Tibial nerve (tissue), 4 donors: Measurements from ENCODE around the gene LRRN4CL. TPM values are rescaled to one million over a fixed set of nuclear protein-coding genes. Genes with fewer than 3 reads are reported as not detected.

Source experiments
- DNase-seq, 2 donors: peaks; one replicate each; pipeline ENCODE4 v3.0.0-alpha.2; 2019; ENCODE audit warnings: low spot score in 2 of 2
- H3K27ac ChIP-seq, 4 donors: fragments of 200-600 bp; sonication (generic) in 3 of 4; one replicate each; pipeline ENCODE4 v1.5.1; 2017 to 2019; ENCODE audit warnings: mild to moderate bottlenecking in 1 of 4
- H3K27me3 ChIP-seq, 2 donors: fragments of 200-600 bp; sonication (generic) in 1 of 2; one replicate each; pipeline versions ENCODE4 v1.5.1 to v1.6.0; 2017 to 2019
- H3K36me3 ChIP-seq, 3 donors: fragments of 200-600 bp; sonication (generic); one replicate each; pipeline ENCODE4 v1.5.1; 2018 to 2019
- H3K4me1 ChIP-seq, 4 donors: fragments of 200-600 bp; sonication (generic) in 3 of 4; one replicate each; pipeline ENCODE4 v1.5.1; 2017 to 2019
- H3K4me3 ChIP-seq, 4 donors: fragments of 200-600 bp; sonication (generic) in 3 of 4; one replicate each; pipeline ENCODE4 v1.5.1; 2017 to 2019; ENCODE audit warnings: mild to moderate bottlenecking in 1 of 4, moderate library complexity in 1 of 4
- H3K9me3 ChIP-seq, 4 donors: fragments of 200-600 bp; sonication (generic) in 3 of 4; one replicate each; pipeline ENCODE4 v1.5.1; 2017 to 2019
- EP300 ChIP-seq, 2 donors: sonication (generic); formaldehyde crosslinking; IDR thresholded peaks; one replicate each; pipeline ENCODE4 v1.6.1; 2017; ENCODE audit warnings: antibody characterized with exemption in 2 of 2, mild to moderate bottlenecking in 1 of 2
- POLR2A ChIP-seq, 2 donors: fragments of 450-650 bp; IDR thresholded peaks; one replicate each; pipeline ENCODE4 v1.6.1; 2017; ENCODE audit warnings: antibody characterized with exemption in 2 of 2, mild to moderate bottlenecking in 2 of 2, moderate library complexity in 2 of 2
- WGBS, 2 donors: methylation state at CpG; one replicate each; pipeline ENCODE4 v1.1.5; 2018; 5-methylcytosine and 5-hydroxymethylcytosine counted together
- total RNA-seq, 4 donors: library from RNA; depleted of rRNA; stranded (reverse); fragments of >200 nt; gene quantifications; one replicate each; pipeline ENCODE4 v1.1.0, GENCODE V29; 2016
- TF ChIP-seq, protein P1 (sequence below), 5 experiments: fragments of 200-600 bp in 3 of 5; fragments of 450-650 bp in 2 of 5; sonication (generic) in 3 of 5; IDR thresholded peaks; one replicate each; pipeline ENCODE4 v1.5.1; 2016 to 2019; ENCODE audit warnings: antibody characterized with exemption in 5 of 5, mild to moderate bottlenecking in 3 of 5, moderate library complexity in 2 of 5

LRRN4CL gene
- total RNA-seq, 4 donors from 2014 or later, result 44.6 to 64.8 (median 48.4) TPM

DNA sequence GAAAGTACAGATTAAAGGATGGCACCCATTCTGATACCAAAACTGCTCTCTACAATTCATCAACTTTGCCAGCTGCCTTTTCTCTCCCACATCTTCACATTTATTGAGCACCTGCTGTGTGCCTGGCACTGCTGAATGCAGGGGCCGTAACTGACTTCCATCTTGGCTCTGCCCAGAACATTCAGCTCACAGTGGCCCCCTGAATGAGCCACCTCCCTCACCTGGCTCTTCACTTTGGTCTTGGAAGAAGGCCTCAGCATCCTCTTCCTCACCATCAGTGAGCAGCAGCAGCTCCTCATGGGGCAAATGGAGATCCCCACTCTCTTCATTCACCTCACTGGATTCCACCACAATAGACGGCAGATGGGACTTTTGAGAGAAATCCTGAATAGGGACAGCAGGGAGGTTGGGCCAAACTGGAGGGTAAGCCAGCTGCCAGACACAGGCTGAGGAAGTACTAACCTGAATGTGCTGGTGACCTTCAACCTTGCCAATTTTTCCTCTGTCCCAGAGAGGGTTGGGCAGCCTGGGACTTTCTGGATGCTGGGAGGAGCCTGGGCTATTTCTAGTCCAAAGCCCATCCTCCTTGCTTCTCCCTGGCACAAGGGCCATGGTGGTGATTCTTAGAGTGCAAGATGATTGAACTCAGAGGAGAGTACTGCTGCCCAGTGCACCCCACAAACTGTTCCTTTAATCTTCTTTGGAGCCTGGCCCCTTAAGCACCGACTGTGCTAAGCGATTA, 19.7 kb downstream of the LRRN4CL start:
- no peaks in the 10 kb centered on the region for H3K27me3 ChIP-seq
- H3K9me3 ChIP-seq, result no peaks in the 10 kb centered on the region
- WGBS, 2 donors, result 73 to 76% methylated on average over 4 of the region's 4 CpGs
- no peak for DNase-seq
- H3K27ac ChIP-seq, result peak overlapping the region in 2 of 4 donors; percentile 10 to 21
- no peak for TF ChIP-seq EP300 (IDR thresholded peaks at IDR 0.05)
- TF ChIP-seq, protein P1, sequence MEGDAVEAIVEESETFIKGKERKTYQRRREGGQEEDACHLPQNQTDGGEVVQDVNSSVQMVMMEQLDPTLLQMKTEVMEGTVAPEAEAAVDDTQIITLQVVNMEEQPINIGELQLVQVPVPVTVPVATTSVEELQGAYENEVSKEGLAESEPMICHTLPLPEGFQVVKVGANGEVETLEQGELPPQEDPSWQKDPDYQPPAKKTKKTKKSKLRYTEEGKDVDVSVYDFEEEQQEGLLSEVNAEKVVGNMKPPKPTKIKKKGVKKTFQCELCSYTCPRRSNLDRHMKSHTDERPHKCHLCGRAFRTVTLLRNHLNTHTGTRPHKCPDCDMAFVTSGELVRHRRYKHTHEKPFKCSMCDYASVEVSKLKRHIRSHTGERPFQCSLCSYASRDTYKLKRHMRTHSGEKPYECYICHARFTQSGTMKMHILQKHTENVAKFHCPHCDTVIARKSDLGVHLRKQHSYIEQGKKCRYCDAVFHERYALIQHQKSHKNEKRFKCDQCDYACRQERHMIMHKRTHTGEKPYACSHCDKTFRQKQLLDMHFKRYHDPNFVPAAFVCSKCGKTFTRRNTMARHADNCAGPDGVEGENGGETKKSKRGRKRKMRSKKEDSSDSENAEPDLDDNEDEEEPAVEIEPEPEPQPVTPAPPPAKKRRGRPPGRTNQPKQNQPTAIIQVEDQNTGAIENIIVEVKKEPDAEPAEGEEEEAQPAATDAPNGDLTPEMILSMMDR (IDR thresholded peaks at IDR 0.05), result no peak
- no peak for TF ChIP-seq POLR2A (IDR thresholded peaks at IDR 0.05)
- H3K4me1 ChIP-seq, result peaks cover 0 to 70% (median 38%) of the 10 kb centered on the region in 4 donors
- H3K4me3 ChIP-seq, result no peak overlapping the region
- H3K36me3 ChIP-seq, result peaks cover 0 to 29% (median 0%) of the 10 kb centered on the region in 3 donors

DNA sequence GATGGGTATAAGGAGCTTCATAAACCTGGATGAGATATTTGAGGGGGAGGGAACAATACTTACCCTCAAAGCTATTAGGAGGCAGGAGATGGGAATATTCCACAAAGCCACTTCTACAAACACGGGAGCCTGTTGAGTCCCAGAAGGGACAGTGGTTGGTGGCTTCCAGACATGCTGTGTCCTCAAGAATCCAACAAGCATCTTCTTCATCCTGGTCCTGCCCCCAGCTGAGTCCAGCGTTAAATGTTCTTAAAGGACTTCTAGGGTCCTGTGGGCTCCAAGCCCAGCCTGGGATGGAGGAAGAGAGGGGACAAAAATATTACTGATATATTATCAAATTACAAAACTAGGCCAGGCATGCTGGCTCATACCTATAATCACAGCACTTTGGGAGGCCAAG, 21.9 kb downstream of the LRRN4CL start:
- Histone ChIP-seq H3K4me1 (peaks cover 0 to 60% (median 34%) of the 10 kb centered on the region in 4 donors), H3K36me3 (peaks cover 0 to 26% (median 0%) of the 10 kb centered on the region in 3 donors), H3K4me3 (no peak overlapping the region), H3K9me3 (no peaks in the 10 kb centered on the region), H3K27me3 (no peaks in the 10 kb centered on the region), H3K27ac (peak overlapping the region in 1 of 4 donors; percentile 93)
- no peak for DNase-seq
- WGBS, 2 donors, result 78 to 89% methylated on average over 2 of the region's 2 CpGs
- TF ChIP-seq, protein P1 (IDR thresholded peaks at IDR 0.05), result no peak
- TF ChIP-seq EP300 (IDR thresholded peaks at IDR 0.05), result no peak
- TF ChIP-seq POLR2A (IDR thresholded peaks at IDR 0.05), result no peak

DNA sequence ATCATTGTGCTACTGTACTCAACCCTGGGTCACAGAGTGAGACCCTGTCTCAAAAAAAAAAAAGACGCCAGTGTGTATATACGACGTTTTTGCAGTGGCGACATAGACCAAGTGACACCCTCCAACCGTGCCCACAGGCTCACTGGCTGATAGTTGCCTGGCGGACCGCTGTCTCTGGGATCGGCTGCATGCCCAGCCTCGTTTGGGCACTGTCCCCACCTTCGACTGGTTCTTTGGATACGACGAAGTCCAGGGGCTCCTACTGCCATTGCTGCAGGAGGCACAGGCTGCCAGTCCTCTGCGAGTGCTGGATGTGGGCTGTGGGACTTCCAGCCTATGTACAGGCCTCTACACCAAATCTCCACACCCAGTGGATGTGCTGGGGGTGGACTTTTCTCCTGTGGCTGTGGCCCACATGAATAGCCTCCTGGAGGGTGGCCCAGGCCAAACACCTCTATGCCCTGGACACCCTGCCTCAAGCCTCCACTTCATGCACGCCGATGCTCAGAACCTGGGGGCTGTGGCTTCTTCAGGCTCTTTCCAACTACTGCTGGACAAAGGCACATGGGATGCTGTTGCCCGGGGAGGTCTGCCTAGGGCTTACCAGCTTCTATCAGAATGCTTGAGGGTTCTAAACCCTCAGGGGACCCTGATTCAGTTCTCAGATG, 22.9 kb downstream of the LRRN4CL start:
- H3K9me3 ChIP-seq, result no peaks in the 10 kb centered on the region
- H3K4me1 ChIP-seq, result peaks cover 0 to 56% (median 32%) of the 10 kb centered on the region in 4 donors
- peak overlapping the region in 3 of 4 donors; percentile 91 to 93 (median 93) for H3K27ac ChIP-seq
- no peaks in the 10 kb centered on the region for H3K27me3 ChIP-seq
- peak overlapping the region; percentile 60 to 94 (median 75) for H3K4me3 ChIP-seq
- TF ChIP-seq, protein P1 (IDR thresholded peaks at IDR 0.05), result no peak
- TF ChIP-seq POLR2A (IDR thresholded peaks at IDR 0.05), result no peak
- no peak for TF ChIP-seq EP300 (IDR thresholded peaks at IDR 0.05)
- peaks cover 0 to 36% (median 0%) of the 10 kb centered on the region in 3 donors for H3K36me3 ChIP-seq
- WGBS, 2 donors, result 56 to 64% methylated on average over 16 of the region's 16 CpGs
- DNase-seq, result no peak

DNA sequence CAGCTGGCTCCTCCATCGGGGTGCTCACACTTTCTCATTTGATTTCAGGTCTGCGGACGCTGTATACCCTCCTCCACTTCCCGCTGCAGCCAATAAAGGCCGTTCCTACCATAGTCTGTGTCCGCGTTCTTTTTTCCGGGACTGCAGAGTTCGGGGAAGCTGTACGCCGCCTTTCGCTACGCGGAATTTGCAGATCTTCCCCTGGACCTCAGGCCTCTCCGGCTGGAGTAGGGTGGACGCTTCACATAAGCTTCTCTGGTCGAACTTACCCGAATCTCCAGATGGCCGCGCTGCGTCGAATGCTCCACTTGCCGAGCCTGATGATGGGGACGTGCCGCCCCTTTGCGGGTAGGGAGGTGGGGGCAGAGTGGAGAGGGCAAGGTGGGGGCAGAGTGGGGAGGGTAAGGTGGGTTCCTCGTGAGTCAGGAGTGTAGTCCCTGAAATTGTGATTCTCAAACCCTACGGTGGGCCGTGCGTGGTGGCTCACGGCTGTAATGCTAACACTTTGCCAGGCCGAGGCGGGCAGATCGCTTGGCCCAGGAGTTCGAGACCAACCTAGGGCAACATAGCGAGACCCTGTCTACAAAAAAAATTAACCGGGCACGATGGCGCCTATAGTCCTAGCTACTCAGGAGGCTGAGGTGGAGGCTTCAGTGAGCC, 23.6 kb downstream of the LRRN4CL start:
- peak in 1 of 2 donors; percentile 33 for DNase-seq
- no peak for TF ChIP-seq POLR2A (IDR thresholded peaks at IDR 0.05)
- TF ChIP-seq EP300 (IDR thresholded peaks at IDR 0.05), result no peak
- TF ChIP-seq, protein P1 (IDR thresholded peaks at IDR 0.05), result no peak
- WGBS, 2 donors, result 5 to 6% methylated on average over 36 to 38 of the region's 39 CpGs
- peaks cover 0 to 36% (median 0%) of the 10 kb centered on the region in 3 donors for H3K36me3 ChIP-seq
- no peaks in the 10 kb centered on the region for H3K9me3 ChIP-seq
- H3K4me3 ChIP-seq, result peak overlapping the region; percentile 60 to 94 (median 75)
- H3K4me1 ChIP-seq, result peaks cover 0 to 52% (median 30%) of the 10 kb centered on the region in 4 donors
- no peaks in the 10 kb centered on the region for H3K27me3 ChIP-seq
- H3K27ac ChIP-seq, result peak overlapping the region; percentile 53 to 93 (median 92)
